Colonic mucosa (tissue), 4 donors: ENCODE data around the gene MCM5. TPM values are rescaled to one million over a fixed set of nuclear protein-coding genes. Genes with fewer than 3 reads are reported as not detected.

Experiments used
- DNase-seq: peaks from one replicate; pipeline ENCODE4 v3.0.0-alpha.2; 2020
- H3K27ac ChIP-seq: fragments of 200-600 bp; one replicate; pipeline ENCODE4 v1.8.0; 2021
- H3K27me3 ChIP-seq: fragments of 200-600 bp; one replicate; pipeline ENCODE4 v1.8.0; 2021
- H3K36me3 ChIP-seq: fragments of 200-600 bp; one replicate; pipeline ENCODE4 v1.8.0; 2021
- H3K4me1 ChIP-seq: fragments of 200-600 bp; one replicate; pipeline ENCODE4 v1.8.0; 2021; ENCODE audit warnings: mild to moderate bottlenecking
- H3K4me3 ChIP-seq: fragments of 200-600 bp; one replicate; pipeline ENCODE4 v1.8.0; 2021
- H3K9ac ChIP-seq, 2 donors: one replicate each; pipeline ENCODE4 v1.7.0; 2013; ENCODE audit warnings: control low read depth in 2 of 2, low read depth in 2 of 2, low read length in 2 of 2
- H3K9me3 ChIP-seq: fragments of 200-600 bp; one replicate; pipeline ENCODE4 v1.8.0; 2021
- CTCF ChIP-seq: fragments of 200-600 bp; IDR thresholded peaks from one replicate; pipeline ENCODE4 v1.8.0; 2022; ENCODE audit warnings: antibody characterized with exemption, mild to moderate bottlenecking
- intact Hi-C: fragments of 100-400 bp; cut with DNase I; formaldehyde crosslinking; loops from one replicate; pipeline ENCODE4 v1.14.1; 2022
- total RNA-seq, 2 donors: library from RNA; stranded (reverse); fragmentation: NEBNext Ultra II Directional in 1 of 2; extraction: Animal tissue kit (Norgen Biotek cat#: 25700) in 1 of 2; gene quantifications; one replicate each; pipeline ENCODE4 v1.2.1, GENCODE V29; 2021
- donor health status: healthy.
- donor health status: DM: no; HTN: no; CAD: no.
- donor health status: DM: no; HTN: no; CAD: no.

The MCM5 gene
- total RNA-seq, 2 donors from 2014 or later: 33.0 to 120 TPM

- TF ChIP-seq CTCF: no peak
- DNase-seq: peak; percentile 61
- Histone ChIP-seq H3K36me3 (no peaks in the 10 kb centered on the region), H3K27ac (peak overlapping the region; percentile 79), H3K4me3 (no peak overlapping the region), H3K9me3 (no peaks in the 10 kb centered on the region), H3K9ac (peak overlapping the region; percentile 4 to 81), H3K27me3 (no peaks in the 10 kb centered on the region), H3K4me1 (peaks cover 14% of the 10 kb centered on the region)
- intact Hi-C loops: no loop called here
Observed at GRCh38 chr22:35380013-35380412, 19.9 kb upstream of the MCM5 start.

- Histone ChIP-seq H3K4me3 (peak within 1 kb of the TSS; percentile 46), H3K4me1 (peaks cover 9% of the 10 kb centered on the region)
- intact Hi-C loops: no loop called here
Observed at GRCh38 chr22:35380537-35381423, 19.2 kb upstream of the MCM5 start, which contains the start of gene HMOX1. Gene HMOX1 (plus strand): TSS chr22:35381096. CDS start chr22:35381174, 78 bp downstream.

GRCh38 chr22:35381424-35382009, 18.4 kb upstream of the MCM5 start:
- Histone ChIP-seq H3K9ac (peak overlapping the region; percentile 67 to 72), H3K27me3 (no peaks in the 10 kb centered on the region), H3K4me1 (peaks cover 9% of the 10 kb centered on the region), H3K9me3 (no peaks in the 10 kb centered on the region), H3K4me3 (peak overlapping the region; percentile 46), H3K27ac (peak overlapping the region; percentile 80), H3K36me3 (no peaks in the 10 kb centered on the region)
- DNase-seq: no peak
- intact Hi-C loops: no loop called here
- no peak for TF ChIP-seq CTCF

More at GRCh38 chr22:35380537-35381423, 19.2 kb upstream of the MCM5 start, which contains the start of gene HMOX1:
- peak; percentile 94 for DNase-seq
- TF ChIP-seq CTCF: no peak
- Histone ChIP-seq H3K9ac (peak within 1 kb of the TSS; percentile 72 to 81), H3K27me3 (no peaks in the 10 kb centered on the region), H3K27ac (peak within 1 kb of the TSS; percentile 80), H3K36me3 (no peaks in the 10 kb centered on the region), H3K9me3 (no peaks in the 10 kb centered on the region)

GRCh38 chr22:35383679-35384071, 16.3 kb upstream of the MCM5 start:
- Histone ChIP-seq H3K27me3 (no peaks in the 10 kb centered on the region), H3K36me3 (no peaks in the 10 kb centered on the region), H3K9ac (no peak overlapping the region), H3K9me3 (no peaks in the 10 kb centered on the region), H3K4me1 (peaks cover 9% of the 10 kb centered on the region), H3K27ac (no peak overlapping the region), H3K4me3 (no peak overlapping the region)
- DNase-seq: no peak
- intact Hi-C loops: no loop called here
- TF ChIP-seq CTCF: no peak

- Histone ChIP-seq H3K36me3 (no peaks in the 10 kb centered on the region), H3K4me1 (peaks cover 9% of the 10 kb centered on the region), H3K9me3 (no peaks in the 10 kb centered on the region), H3K4me3 (no peak overlapping the region), H3K27me3 (no peaks in the 10 kb centered on the region), H3K27ac (no peak overlapping the region), H3K9ac (peak overlapping the region in 1 of 2 donors; percentile 29)
- intact Hi-C loops: no loop called here
- no peak for TF ChIP-seq CTCF
- DNase-seq: no peak
Observed at GRCh38 chr22:35384527-35384926, 15.4 kb upstream of the MCM5 start.
